GM19467 (cell line): ENCODE results near the gene B3GALNT2.
"Not testable (repeated sequence)": the region's sequence is repeated elsewhere in the genome, so short reads cannot be mapped to it uniquely, and the experiment has no call there.

Experiments used
- ATAC-seq: cut with Tn5 transposase; IDR thresholded peaks from one replicate; pipeline ENCODE4 v1.9.1; 2021; ENCODE audit warnings: mild to moderate bottlenecking, moderate library complexity; ENCODE audit not compliant: unreplicated experiment

Gene B3GALNT2

DNA sequence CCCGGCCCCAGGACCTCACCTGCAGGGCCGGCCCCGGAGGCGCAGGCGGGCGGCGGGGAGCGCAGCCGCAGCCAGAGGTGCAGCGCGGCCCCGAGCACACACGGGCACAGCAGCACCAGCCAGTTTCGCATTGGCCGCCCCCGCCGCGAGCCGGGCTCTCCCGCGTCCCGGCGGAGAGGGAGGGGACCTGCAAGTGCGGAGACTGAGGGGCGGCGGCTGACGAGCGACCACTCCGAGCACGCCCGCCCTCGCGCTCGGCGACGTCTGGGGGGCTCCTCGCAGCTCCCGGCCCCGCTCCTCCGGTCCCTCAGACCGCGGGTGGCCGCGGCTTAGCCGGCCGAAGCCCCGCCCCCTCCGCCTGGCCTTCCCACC is at the start of gene B3GALNT2:
Gene B3GALNT2 (minus strand): TSS at position 331 of the 372 bp plus-strand sequence. CDS start 200 bp downstream, at position 131.
- ATAC-seq, result peak; percentile 43

DNA sequence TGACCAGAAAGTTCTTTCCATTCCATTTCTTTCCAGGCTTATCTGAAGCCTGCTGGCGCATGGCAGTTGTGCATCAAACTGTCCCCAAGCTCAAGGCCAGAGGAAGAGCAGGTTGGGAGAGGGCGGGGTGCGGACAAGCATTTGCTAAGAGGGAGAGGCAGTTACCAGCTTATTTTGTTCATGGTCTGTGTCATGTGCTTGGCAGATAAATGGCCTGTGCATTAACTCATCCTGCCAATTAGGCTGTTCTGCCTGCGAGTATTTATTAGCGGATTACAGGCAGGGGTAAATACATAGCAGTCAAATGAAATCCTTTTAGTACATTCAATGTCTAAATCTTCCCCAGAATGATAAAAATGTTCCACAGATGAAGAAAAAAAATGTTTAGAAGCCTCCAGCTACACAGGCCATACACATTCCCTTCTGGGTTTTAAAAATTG is 48.9 kb upstream of the B3GALNT2 start:
- ATAC-seq, result no peak

GRCh38 chr1:235552146-235552716 is 48.0 kb upstream of the B3GALNT2 start:
- no peak for ATAC-seq

GRCh38 chr1:235549351-235550139 is 45.3 kb upstream of the B3GALNT2 start:
- no peak for ATAC-seq

DNA sequence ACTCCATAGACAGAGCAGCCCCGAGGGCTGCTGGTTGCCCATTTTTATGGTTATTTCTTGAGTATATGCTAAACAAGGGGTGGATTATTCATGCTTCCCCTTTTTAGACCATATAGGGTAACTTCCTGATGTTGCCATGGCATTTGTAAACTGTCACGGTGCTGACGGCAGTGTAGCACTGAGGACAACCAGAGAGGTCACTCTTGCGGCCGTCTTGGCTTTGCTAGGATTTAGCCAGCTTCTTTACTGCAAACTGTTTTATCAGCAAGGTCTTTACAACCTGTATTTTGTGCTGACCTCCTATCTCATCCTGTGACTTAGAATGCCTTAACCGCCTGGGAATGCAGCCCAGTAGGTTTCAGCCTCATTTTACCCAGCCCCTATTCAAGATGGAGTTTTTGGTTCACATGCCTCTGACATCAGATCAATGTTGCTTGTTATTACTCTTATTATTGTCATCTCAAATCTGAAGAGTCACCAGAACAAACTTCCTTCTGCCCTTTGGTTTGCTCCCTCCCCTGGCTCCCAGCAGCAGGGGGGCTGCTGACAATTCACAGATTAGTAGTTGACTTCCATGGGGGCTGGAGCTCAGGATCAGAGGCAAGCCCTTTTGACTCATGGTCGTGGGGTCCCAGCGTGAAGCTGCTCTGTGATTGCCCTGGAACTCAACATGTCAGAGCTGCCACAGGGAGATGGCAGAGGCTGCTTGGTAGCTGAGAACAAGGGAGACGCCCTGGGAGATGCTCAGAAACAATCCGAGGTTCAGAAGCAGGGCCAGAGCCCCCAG is 42.3 kb upstream of the B3GALNT2 start:
- ATAC-seq, result not testable (repeated sequence)

DNA sequence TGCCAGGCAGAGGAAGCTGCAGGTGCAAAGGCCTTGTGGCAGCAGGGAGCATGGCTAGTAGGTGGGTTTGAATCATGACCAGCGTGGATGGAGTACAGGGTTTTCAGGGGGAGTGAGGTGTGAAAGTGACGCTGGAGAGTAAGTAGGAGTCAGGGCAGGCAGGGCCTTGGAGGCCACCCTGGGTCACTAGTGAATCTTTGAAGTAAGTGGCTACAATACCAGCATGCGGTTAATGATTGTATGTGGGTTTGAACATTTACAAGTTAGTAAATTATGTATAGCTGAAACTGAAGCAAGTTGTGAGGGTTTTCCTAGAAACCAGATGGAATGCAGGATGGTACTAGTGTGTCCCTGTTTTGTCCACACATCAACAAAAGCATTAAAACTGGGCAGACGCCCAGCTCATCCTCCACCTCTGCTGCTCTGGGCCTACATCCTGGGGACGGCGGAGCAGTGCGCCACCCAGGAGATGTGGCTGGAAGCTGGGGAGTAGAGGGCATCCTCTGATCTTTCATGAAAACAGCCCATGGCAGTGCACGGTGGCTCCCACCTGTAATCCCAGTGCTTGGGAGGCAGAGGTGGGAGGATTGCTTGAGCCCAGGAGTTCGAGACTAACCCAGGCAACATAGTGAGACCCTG is 41.2 kb upstream of the B3GALNT2 start:
- ATAC-seq, result no peak

DNA sequence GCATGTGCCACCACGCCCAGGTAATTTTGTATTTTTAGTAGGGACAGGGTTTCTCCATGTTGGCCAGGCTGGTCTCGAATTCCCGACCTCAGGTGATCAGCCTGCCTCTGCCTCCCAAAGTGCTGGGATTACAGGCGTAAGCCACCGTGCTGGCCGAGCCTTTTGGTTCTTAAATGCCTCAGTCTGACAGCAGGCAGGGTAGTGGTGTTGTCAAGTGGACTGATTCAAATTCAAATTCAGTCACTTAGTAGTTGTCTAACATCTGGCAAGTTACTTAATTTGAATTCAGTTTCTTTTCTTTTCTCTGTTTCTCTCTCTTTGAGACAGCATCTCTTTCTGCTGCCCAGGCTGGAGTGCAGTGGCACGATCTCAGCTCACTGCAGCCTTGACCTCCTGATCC is 38.6 kb upstream of the B3GALNT2 start:
- not testable (repeated sequence) for ATAC-seq

DNA sequence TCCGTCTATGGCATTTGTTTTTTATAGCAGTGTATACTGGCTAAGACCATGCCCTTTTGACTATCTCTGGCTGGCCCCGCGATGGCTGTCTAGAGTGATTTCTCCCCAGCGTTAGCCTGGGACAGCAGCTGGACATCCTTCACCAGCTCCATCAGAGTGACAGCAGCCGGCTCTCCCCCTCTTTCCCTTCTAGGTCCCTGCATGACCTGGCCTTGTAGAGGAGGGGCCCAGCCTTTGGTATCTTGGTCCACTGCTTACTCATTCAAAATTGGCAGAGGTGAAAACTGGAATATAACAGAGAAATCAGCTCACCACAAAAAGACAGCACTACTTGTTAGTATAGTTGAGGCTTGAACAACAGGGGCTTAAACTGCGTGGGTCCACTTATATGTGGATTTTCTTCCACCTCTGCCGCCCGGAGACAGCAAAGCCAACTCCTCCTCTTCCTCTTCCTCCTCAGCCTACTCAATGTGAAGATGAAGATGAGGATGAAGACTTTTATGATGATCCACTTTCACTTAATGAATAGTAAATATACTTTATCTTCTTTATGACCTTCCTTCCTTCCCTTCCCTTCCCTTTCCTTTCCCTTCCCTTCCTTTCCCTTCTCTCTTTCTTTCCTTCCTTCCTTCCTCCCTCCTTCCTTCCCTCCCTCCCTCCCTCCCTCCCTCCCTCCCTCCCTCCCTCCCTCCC is 29.4 kb upstream of the B3GALNT2 start:
- ATAC-seq, result no peak

DNA sequence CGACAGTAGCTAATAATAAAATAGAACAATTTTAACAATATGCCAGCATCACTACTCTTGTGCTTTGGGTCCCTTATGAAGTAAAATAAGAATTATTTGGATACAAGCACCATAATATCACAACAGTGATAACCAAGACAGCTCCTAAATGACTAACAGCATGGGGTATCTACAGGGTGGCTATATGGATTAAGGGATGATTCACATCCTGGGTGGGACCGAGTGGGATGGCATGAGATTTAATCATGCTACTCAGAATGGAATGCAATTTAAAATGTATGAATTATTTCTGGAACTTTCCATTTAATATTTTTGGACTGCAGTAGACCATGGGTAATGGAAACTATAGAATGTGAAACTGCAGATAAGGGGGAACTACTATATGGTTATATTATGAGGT is 28.1 kb upstream of the B3GALNT2 start:
- ATAC-seq, result no peak

DNA sequence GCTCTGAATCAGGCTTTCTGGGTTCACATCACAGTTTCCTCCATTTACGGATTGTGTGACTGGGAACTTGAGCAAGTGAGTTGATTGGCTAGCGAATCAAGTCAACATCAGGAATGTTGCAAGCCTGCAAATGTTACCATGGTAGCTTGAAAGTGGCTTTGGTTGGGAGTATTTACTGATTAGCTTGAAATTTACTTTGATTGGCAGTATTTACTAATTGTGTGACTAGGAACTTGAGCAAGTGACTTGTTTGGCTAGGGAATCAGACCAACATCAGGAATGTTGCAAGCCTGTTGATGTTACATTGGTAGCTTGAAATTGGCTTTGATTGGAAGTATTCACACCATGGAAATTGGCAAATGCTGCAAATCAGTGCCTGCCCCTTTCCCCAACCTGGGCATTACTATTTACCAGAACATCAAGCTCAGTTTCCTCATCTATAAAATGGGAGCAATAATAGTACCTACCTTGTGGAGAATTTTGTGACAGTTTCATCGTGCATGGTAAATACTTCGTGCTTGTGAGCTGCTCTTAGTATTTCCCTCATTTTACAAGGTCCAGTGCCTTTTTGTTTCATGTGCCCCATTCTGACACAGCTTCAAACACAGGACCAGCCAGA is 23.1 kb upstream of the B3GALNT2 start:
- ATAC-seq, result no peak

GRCh38 chr1:235525314-235525713 is 21.1 kb upstream of the B3GALNT2 start:
- no peak for ATAC-seq

DNA sequence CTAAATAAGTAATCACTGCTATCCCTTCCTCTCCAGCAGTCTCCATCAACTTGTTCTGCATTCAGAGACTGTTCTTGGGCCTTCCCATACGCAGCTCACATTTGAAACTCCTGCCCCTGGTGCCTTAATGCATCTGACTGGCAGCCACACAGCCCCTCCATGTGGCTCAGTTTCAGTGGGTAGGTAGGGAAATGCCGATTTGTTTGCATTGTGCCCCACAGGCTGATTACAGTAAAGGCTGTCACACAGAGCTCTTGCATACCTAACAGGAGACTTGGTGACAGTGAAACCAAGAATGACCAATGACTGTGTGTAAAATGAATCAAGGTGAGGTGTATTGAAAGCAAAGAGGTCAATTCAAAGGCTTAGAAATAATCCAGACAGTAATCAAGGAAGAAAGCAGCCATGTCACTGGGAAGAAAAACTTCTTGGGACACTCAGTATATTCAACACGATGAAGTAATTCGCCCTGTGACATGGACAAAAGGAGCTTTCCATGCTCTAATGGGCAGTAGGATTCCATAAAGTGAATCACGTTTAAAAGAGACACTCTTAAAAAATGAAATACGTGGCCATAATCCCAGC is 12.7 kb upstream of the B3GALNT2 start:
- ATAC-seq, result no peak

- no peak for ATAC-seq
Measured at GRCh38 chr1:235515844-235516512, 11.7 kb upstream of the B3GALNT2 start.

GRCh38 chr1:235513495-235514366 is 9.5 kb upstream of the B3GALNT2 start:
- ATAC-seq, result no peak

DNA sequence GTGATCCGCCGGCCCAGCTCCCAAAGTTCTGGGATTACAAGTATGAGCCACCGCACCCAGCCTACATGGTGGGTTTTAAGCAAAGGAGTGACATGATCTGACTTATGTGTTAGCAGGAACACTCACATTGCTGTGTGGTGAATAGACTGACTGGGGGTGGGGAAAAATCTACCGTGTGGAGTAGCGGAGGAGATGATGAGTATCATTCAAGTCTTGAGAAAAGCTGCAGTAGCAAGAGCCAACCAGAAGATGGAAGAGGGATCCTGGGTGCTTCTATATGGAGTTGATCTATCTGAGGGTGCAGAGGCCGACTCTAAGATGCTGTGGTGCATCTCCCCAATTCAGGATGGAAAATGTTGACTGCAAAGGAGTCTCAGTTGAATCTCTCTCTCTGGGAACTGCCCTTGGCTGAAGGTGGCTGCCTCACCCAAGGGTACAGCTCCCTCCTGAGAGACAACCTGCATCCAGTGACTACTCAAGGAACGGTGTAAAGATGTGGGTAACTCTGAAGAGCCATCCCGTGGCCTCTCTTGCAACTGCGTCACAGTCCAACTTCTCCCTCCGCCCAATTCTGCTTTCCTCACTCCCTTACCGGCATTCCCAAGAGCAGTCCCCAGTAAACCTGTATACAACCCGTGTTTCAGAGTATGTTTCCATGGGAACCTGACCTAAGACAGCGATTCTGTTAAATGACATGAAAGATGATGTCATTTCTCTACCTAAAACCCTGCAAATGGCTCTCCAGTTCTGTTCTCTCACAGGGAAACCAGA is 7.4 kb upstream of the B3GALNT2 start:
- no peak for ATAC-seq

DNA sequence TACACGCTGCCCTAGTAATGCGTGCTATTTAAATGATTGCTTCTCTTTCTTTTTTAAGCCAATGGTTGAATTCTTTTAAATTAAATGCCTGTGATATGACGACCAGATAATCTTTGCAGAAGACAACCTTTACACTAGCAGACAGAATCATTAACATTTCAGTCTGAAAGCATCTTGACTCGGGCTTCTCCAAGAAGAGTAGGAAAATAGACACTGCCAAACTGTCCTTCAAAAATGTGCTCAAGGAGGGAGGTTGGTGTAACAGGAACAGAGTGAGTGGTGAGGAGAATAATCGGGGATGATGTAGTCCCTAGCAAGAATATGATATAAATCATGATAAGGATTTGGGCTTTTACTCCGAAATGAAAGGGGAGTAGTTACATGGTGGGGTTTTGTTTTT is 6.6 kb upstream of the B3GALNT2 start:
- ATAC-seq, result no peak

DNA sequence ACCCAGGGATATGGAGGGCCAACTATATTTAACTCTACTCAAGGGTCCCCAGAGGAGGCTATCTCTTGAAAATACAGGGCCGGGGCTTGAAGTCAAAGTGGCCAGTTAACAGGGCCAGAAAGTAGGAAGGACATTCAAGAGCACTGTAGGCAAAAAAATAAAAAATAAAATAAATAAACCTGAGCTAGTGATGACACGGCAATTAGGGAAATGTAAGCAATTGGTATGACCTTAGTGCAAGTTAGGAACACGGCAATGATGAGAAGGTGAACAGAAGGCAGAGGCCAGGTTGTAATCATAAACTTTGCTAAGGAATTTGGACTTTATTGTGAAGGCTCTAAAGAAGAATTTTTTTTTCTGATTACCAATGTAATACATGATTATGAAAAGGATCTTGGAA is 3.4 kb upstream of the B3GALNT2 start:
- ATAC-seq, result no peak
